Activated CD8-positive, alpha-beta memory T cell treated with anti-CD3 and anti-CD28 coated beads for 4 hours (primary cell): ENCODE data around the gene PODXL2.
"Not testable (repeated sequence)": the region's sequence is repeated elsewhere in the genome, so short reads cannot be mapped to it uniquely, and the experiment has no call there.

Experiments
- DNase-seq, 2 donors: peaks; one replicate each; pipeline ENCODE4 v3.0.0-alpha.2; 2020; ENCODE audit warnings: low read depth in 2 of 2

PODXL2 gene

GRCh38 chr3:127674101-127674721 lies 45.2 kb downstream of the PODXL2 start:
- no peak for DNase-seq

GRCh38 chr3:127674790-127675189 lies 45.8 kb downstream of the PODXL2 start:
- DNase-seq, result no peak

- no peak for DNase-seq
Measured at GRCh38 chr3:127675651-127676391, 46.8 kb downstream of the PODXL2 start.

- DNase-seq, result no peak
Measured at GRCh38 chr3:127676456-127676855, 47.5 kb downstream of the PODXL2 start.

- DNase-seq, result no peak
Measured at GRCh38 chr3:127676921-127677351, 48.0 kb downstream of the PODXL2 start.

GRCh38 chr3:127677541-127678314 lies 48.7 kb downstream of the PODXL2 start:
- no peak for DNase-seq

GRCh38 chr3:127678315-127678599 lies 49.3 kb downstream of the PODXL2 start:
- no peak for DNase-seq

- DNase-seq, result no peak
Measured at GRCh38 chr3:127678611-127679533, 49.9 kb downstream of the PODXL2 start.

- DNase-seq, result no peak
Measured at GRCh38 chr3:127679534-127680145, 50.7 kb downstream of the PODXL2 start.

- no peak for DNase-seq
Measured at GRCh38 chr3:127680146-127680661, 51.2 kb downstream of the PODXL2 start.

- no peak for DNase-seq
Measured at GRCh38 chr3:127680798-127681221, 51.8 kb downstream of the PODXL2 start.

GRCh38 chr3:127682175-127682554 lies 53.2 kb downstream of the PODXL2 start:
- not testable (repeated sequence) for DNase-seq

GRCh38 chr3:127682561-127682960 lies 53.6 kb downstream of the PODXL2 start:
- no peak for DNase-seq

- DNase-seq, result no peak
Measured at GRCh38 chr3:127684871-127685707, 56.1 kb downstream of the PODXL2 start.

- no peak for DNase-seq
Measured at GRCh38 chr3:127685708-127686511, 56.9 kb downstream of the PODXL2 start.

GRCh38 chr3:127686512-127686894 lies 57.5 kb downstream of the PODXL2 start:
- no peak for DNase-seq

- no peak for DNase-seq
Measured at GRCh38 chr3:127687228-127687737, 58.3 kb downstream of the PODXL2 start.

- no peak for DNase-seq
Measured at GRCh38 chr3:127688022-127688415, 59.0 kb downstream of the PODXL2 start.
